PC-3 (cell line): Measurements from ENCODE around the gene TMEM208. TPM values are rescaled to one million over a fixed set of nuclear protein-coding genes. Genes with fewer than 3 reads are reported as not detected.

ENCODE experiments used
- ATAC-seq: fragments of 200-7000 bp; cut with Tn5 transposase; 2 replicates; pipeline ENCODE4 v1.9.1; 2020; ENCODE audit warnings: mild to moderate bottlenecking, moderate library complexity
- BruUV-seq: library from RNA; stranded (reverse); fragments of 400-500 nt; replicated peaks from 2 replicates; lab custom pipeline; 2021; lab: Mats Ljungman, UMichigan
- CTCF ChIA-PET: fragments of 300-600 bp; sonication (Branson Sonifier 250); formaldehyde crosslinking; loops from one replicate; lab custom pipeline; 2022; ENCODE audit warnings: antibody characterized with exemption; lab: Charles Lee
- POLR2A ChIA-PET: fragments of 300-600 bp; sonication (Branson Sonifier 250); formaldehyde crosslinking; loops from one replicate; lab custom pipeline; 2022; ENCODE audit warnings: antibody characterized with exemption; ENCODE audit not compliant: unreplicated experiment; lab: Charles Lee
- DNase-seq: peaks from one replicate; pipeline ENCODE4 v3.0.0-alpha.2; 2015
- H2AFZ ChIP-seq: fragments of 300-600 bp; sonication (generic); 2 replicates; pipeline ENCODE4 v1.6.0; 2016; ENCODE audit warnings: antibody characterized with exemption, low read length
- H3F3A ChIP-seq: fragments of 300-600 bp; sonication (generic); one replicate; pipeline ENCODE4 v1.6.0; 2017; ENCODE audit warnings: antibody characterized with exemption, low read length, control low read depth, mild to moderate bottlenecking; ENCODE audit not compliant: unreplicated experiment
- H3K27ac ChIP-seq: fragments of 300-600 bp; sonication (generic); 2 replicates; pipeline ENCODE4 v1.5.1; 2016; ENCODE audit warnings: mild to moderate bottlenecking, low read length
- H3K27me3 ChIP-seq: fragments of 300-600 bp; sonication (generic); 2 replicates; pipeline ENCODE4 v1.6.1; 2016; ENCODE audit warnings: low read length, mixed read lengths
- H3K36me3 ChIP-seq: fragments of 300-600 bp; sonication (generic); 2 replicates; pipeline ENCODE4 v1.6.1; 2016; ENCODE audit warnings: low read depth, mixed run types, low read length, mixed read lengths
- H3K4me1 ChIP-seq: fragments of 300-600 bp; sonication (generic); 2 replicates; pipeline ENCODE4 v1.5.1; 2016; ENCODE audit warnings: low read length; ENCODE audit not compliant: insufficient read depth
- H3K4me2 ChIP-seq: fragments of 300-600 bp; sonication (generic); 2 replicates; pipeline ENCODE4 v1.6.0; 2016; ENCODE audit warnings: low read length
- H3K4me3 ChIP-seq: fragments of 300-600 bp; sonication (generic); 2 replicates; pipeline ENCODE4 v1.5.1; 2016; ENCODE audit warnings: mild to moderate bottlenecking, low read length, mixed read lengths
- H3K79me2 ChIP-seq: fragments of 300-600 bp; sonication (generic); 2 replicates; pipeline ENCODE4 v1.6.1; 2017; ENCODE audit warnings: low read length, mixed read lengths
- H3K9ac ChIP-seq: fragments of 300-600 bp; sonication (generic); 2 replicates; pipeline ENCODE4 v1.6.0; 2016; ENCODE audit warnings: mild to moderate bottlenecking, low read length
- H3K9me2 ChIP-seq: fragments of 300-600 bp; sonication (generic); replicated peaks from 2 replicates; pipeline ENCODE4 v1.6.1; 2016; ENCODE audit warnings: mixed run types, low read length, mixed read lengths
- H3K9me3 ChIP-seq: fragments of 300-600 bp; sonication (generic); 2 replicates; pipeline ENCODE4 v1.6.1; 2016; ENCODE audit warnings: low read length, mixed read lengths
- H4K20me1 ChIP-seq: fragments of 300-600 bp; sonication (generic); 2 replicates; pipeline ENCODE4 v1.6.1; 2016; ENCODE audit warnings: low read length, mixed read lengths
- CTCF ChIP-seq: fragments of 300-600 bp; sonication (generic); conservative IDR thresholded peaks from 2 replicates; pipeline ENCODE4 v1.5.1; 2017; ENCODE audit warnings: antibody characterized with exemption, low read depth, mild to moderate bottlenecking, low read length
- EZH2 ChIP-seq: fragments of 300-600 bp; sonication (generic); IDR thresholded peaks from one replicate; pipeline ENCODE4 v1.6.1; 2017; ENCODE audit warnings: antibody characterized with exemption, mild to moderate bottlenecking, low read length; ENCODE audit not compliant: unreplicated experiment
- EZH2phosphoT487 ChIP-seq: fragments of 300-600 bp; sonication (generic); IDR thresholded peaks from 2 replicates; pipeline ENCODE4 v1.6.1; 2018; ENCODE audit warnings: mild to moderate bottlenecking, antibody characterized with exemption, low read length, borderline replicate concordance
- intact Hi-C: fragments of 100-400 bp; cut with micrococcal nuclease; formaldehyde crosslinking; loops from 2 replicates; pipeline ENCODE4 v1.9.0; 2023
- total RNA-seq: library from RNA; depleted of rRNA; stranded (reverse); fragments of >200 nt; gene quantifications from 2 replicates; pipeline ENCODE4 v1.2.3, GENCODE V29; 2014

The TMEM208 gene
- total RNA-seq, 1 experiment from 2014 or later = 35.4 TPM

GRCh38 chr16:67264277-67264676 is 37.3 kb downstream of the TMEM208 start:
- intact Hi-C loops = loop anchor here (5.0 kb wide), 1 partner anchor 153 kb away; the partner anchor contains the start of gene ZDHHC1
- ATAC-seq (no peak), DNase-seq (no peak)
- Histone ChIP-seq H3K9me2 (no peaks in the 10 kb centered on the region), H3K4me2 (no peak overlapping the region), H3K9me3 (no peaks in the 10 kb centered on the region), H3K4me1 (peaks cover 6% of the 10 kb centered on the region; the same call in 1 of the 2 replicates), H3K27me3 (no peaks in the 10 kb centered on the region), H2AFZ (no peak overlapping the region), H3F3A (no peaks in the 10 kb centered on the region), H3K9ac (no peak overlapping the region), H3K79me2 (no peaks in the 10 kb centered on the region), H3K27ac (no peak overlapping the region), H3K36me3 (no peaks in the 10 kb centered on the region), H4K20me1 (no peaks in the 10 kb centered on the region), H3K4me3 (no peak overlapping the region)
- POLR2A ChIA-PET = no interaction called here
- no TSS peak for BruUV-seq
- CTCF ChIA-PET = no interaction called here
- TF ChIP-seq EZH2 (no peak), CTCF (no peak), EZH2phosphoT487 (no peak)

GRCh38 chr16:67264866-67265265 is 37.9 kb downstream of the TMEM208 start:
- ChIA-PET CTCF (no interaction called here), POLR2A (no interaction called here)
- Histone ChIP-seq H3K9me2 (no peaks in the 10 kb centered on the region), H3K36me3 (no peaks in the 10 kb centered on the region), H3K4me2 (no peak overlapping the region), H3K4me1 (peaks cover 6% of the 10 kb centered on the region; the same call in 1 of the 2 replicates), H2AFZ (no peak overlapping the region), H3K27ac (no peak overlapping the region), H3K4me3 (no peak overlapping the region), H3K9me3 (no peaks in the 10 kb centered on the region), H3K27me3 (no peaks in the 10 kb centered on the region), H3K9ac (no peak overlapping the region), H3F3A (no peaks in the 10 kb centered on the region), H3K79me2 (no peaks in the 10 kb centered on the region), H4K20me1 (no peaks in the 10 kb centered on the region)
- ATAC-seq (no peak), DNase-seq (no peak)
- TF ChIP-seq CTCF = no peak
- no TSS peak for BruUV-seq
- intact Hi-C loops = loop anchor here (5.0 kb wide), 1 partner anchor 152 kb away; the partner anchor contains the start of gene ZDHHC1

- Histone ChIP-seq H3K9me2 (no peaks in the 10 kb centered on the region), H3K4me3 (no peak overlapping the region), H3K36me3 (no peaks in the 10 kb centered on the region), H3F3A (no peaks in the 10 kb centered on the region), H2AFZ (no peak overlapping the region), H3K27ac (no peak overlapping the region), H3K27me3 (no peaks in the 10 kb centered on the region), H3K9ac (no peak overlapping the region), H3K4me1 (peaks cover 6% of the 10 kb centered on the region; the same call in 1 of the 2 replicates), H3K9me3 (no peaks in the 10 kb centered on the region), H3K4me2 (no peak overlapping the region), H3K79me2 (no peaks in the 10 kb centered on the region), H4K20me1 (no peaks in the 10 kb centered on the region)
- TF ChIP-seq EZH2 (no peak), EZH2phosphoT487 (no peak), CTCF (no peak)
- ChIA-PET POLR2A (interaction anchor here (0.5 kb wide), 1 partner anchor 73 kb away, joined by 3 read pairs; no protein-coding TSS in a partner anchor), CTCF (no interaction called here)
- no TSS peak for BruUV-seq
- ATAC-seq = no peak
- no peak for DNase-seq
- intact Hi-C loops = no loop called here
Observed at GRCh38 chr16:67265834-67266233, 38.9 kb downstream of the TMEM208 start.
